Activated CD4-positive, alpha-beta memory T cell treated with anti-CD3 and anti-CD28 coated beads for 36 hours (primary cell): ENCODE results near the gene PPAT. TPM values are rescaled to one million over a fixed set of nuclear protein-coding genes. Genes with fewer than 3 reads are reported as not detected.
"Not testable (repeated sequence)": the region's sequence is repeated elsewhere in the genome, so short reads cannot be mapped to it uniquely, and the experiment has no call there.

Experiments
- CTCF ChIA-PET: fragments of 350-600 bp; sonication (Branson Sonifier 250); formaldehyde crosslinking; loops from one replicate; lab custom pipeline; 2021; ENCODE audit warnings: antibody characterized with exemption, inconsistent platforms; lab: Charles Lee
- POLR2A ChIA-PET: fragments of 350-600 bp; sonication (Branson Sonifier 250); formaldehyde crosslinking; loops from one replicate; lab custom pipeline; 2021; ENCODE audit warnings: antibody characterized with exemption; lab: Charles Lee
- DNase-seq: peaks from one replicate; pipeline ENCODE4 v3.0.0-alpha.2; 2020
- H3K27ac Mint-ChIP-seq: one replicate; pipeline ENCODE4 v1.8.0; 2021; ENCODE audit warnings: mixed read lengths
- H3K27me3 Mint-ChIP-seq: one replicate; pipeline ENCODE4 v1.8.0; 2021; ENCODE audit warnings: mixed read lengths
- H3K36me3 Mint-ChIP-seq: one replicate; pipeline ENCODE4 v1.8.0; 2021; ENCODE audit warnings: mixed read lengths
- H3K4me1 Mint-ChIP-seq: one replicate; pipeline ENCODE4 v1.8.0; 2021; ENCODE audit warnings: low read depth, mixed read lengths
- H3K4me3 Mint-ChIP-seq: one replicate; pipeline ENCODE4 v1.8.0; 2021; ENCODE audit warnings: mild to moderate bottlenecking, mixed read lengths
- H3K9me3 Mint-ChIP-seq: one replicate; pipeline ENCODE4 v1.8.0; 2021; ENCODE audit warnings: mixed read lengths
- intact Hi-C: fragments of 100-400 bp; cut with micrococcal nuclease; formaldehyde crosslinking; loops from one replicate; pipeline ENCODE4 v1.15.1; 2023
- total RNA-seq, 2 experiments: library from RNA; stranded (reverse); gene quantifications; one replicate each; pipeline ENCODE4 v1.2.3, GENCODE V29; 2021

The PPAT gene
- total RNA-seq, 2 experiments from 2014 or later, result 34.4 to 37.7 TPM

DNA sequence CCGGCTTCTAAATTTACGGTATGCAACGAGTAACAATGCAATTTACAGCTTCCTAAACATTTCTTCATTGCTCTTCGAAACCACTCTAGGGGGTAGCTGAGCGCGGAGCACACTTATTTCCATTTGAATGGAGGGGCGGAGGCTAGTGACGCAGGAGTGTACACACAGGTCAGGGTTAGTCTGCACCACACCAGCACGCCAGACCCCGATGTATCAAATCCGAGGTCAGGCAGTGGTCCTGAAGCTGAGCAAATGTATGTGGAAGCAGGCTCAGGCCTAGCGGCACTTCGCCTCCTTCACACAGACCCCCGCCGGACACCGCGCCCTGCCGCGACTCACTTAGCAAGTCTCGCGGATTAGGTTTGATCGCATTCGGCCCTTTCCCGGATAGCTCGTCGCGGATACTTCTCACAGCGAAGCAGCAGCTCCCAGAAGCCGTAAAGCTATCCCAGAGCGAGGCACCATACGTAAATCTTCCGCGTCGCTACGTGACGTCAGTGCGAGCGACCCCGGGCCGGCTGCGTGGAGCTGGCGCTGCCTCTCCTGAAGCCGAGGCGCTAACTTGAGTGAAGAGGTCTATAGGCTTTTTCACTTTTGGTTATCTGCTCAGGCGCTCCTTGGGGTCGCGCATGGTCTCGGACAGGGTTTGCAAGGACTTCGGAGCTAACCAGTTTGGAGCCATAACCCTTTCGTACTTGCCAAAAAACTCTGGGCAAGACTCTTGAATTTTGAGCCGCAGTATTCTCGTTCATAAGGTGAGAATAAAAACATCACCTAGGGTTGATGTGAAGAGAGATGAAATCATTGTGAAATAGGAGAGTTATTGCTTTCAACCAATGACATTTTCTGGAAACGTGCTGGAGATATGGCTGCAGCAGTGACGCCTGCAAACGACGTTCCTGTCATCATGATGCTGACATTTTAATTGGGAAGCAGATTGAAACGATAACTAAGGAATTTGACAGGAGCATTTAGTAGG lies 48.1 kb downstream of the PPAT start, which contains the start of gene AASDH:
Gene AASDH, minus strand, starts transcription at position 469 of the 979 bp plus-strand sequence. CDS start 3,192 bp downstream, outside the sequence.
- H3K27ac Mint-ChIP-seq, result peak within 1 kb of the TSS; percentile 99
- H3K4me1 Mint-ChIP-seq, result peaks cover 30% of the 10 kb centered on the region
- peak; percentile 97 for DNase-seq
- H3K36me3 Mint-ChIP-seq, result peaks cover 12% of the 10 kb centered on the region
- ChIA-PET POLR2A (interaction anchor here (0.5 to 2.6 kb wide), 14 partner anchors 9 to 591 kb away, joined by 3 to 75 read pairs (median 6); partner anchors contain the start of genes CEP135, NOA1, PAICS and POLR2B), CTCF (interaction anchor here (0.5 to 2.0 kb wide), 6 partner anchors 35 to 522 kb away, joined by 3 to 16 read pairs (median 6); partner anchors contain the start of genes CEP135, PAICS and PPAT)
- no peaks in the 10 kb centered on the region for H3K27me3 Mint-ChIP-seq
- H3K9me3 Mint-ChIP-seq, result no peaks in the 10 kb centered on the region
- intact Hi-C loops, result loop anchor here (1.0 to 5.0 kb wide), 6 partner anchors 48 to 589 kb away; partner anchors contain the start of genes CEP135, HOPX, NOA1 and PPAT
- H3K4me3 Mint-ChIP-seq, result peak within 1 kb of the TSS; percentile 93

DNA sequence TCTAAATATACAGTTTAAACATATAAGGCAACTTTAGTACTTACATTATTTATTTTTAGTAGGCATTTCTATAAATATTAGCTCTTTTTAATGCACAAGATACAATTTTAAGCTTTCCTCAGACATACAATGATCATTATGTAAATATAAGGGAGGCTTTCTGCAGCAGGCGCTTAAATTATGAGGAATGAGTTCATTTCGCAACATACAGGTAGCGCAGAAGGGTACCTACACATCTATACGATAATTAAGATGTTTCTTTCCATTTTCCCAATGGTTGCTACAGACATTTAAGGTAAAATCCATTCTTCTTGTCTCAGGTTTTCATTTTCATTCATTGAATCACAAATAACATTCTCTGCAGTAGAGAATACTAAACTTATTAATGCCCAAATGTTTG lies 49.3 kb downstream of the PPAT start:
- DNase-seq, result no peak
- peaks cover 10% of the 10 kb centered on the region for H3K36me3 Mint-ChIP-seq
- no peaks in the 10 kb centered on the region for H3K27me3 Mint-ChIP-seq
- CTCF ChIA-PET, result interaction anchor here (1.8 kb wide), 1 partner anchor 450 kb away, joined by 9 read pairs; no protein-coding TSS in a partner anchor
- peak overlapping the region; percentile 93 for H3K4me3 Mint-ChIP-seq
- H3K4me1 Mint-ChIP-seq, result peaks cover 28% of the 10 kb centered on the region
- intact Hi-C loops, result loop anchor here (2.0 to 5.0 kb wide), 3 partner anchors 296 to 591 kb away; partner anchors contain the start of genes HOPX, NOA1 and REST
- no peaks in the 10 kb centered on the region for H3K9me3 Mint-ChIP-seq
- peak overlapping the region; percentile 62 for H3K27ac Mint-ChIP-seq
- POLR2A ChIA-PET, result interaction anchor here (1.7 to 2.6 kb wide), 5 partner anchors 37 to 592 kb away, joined by 3 to 75 read pairs (median 19); partner anchors contain the start of genes CEP135, NOA1, PAICS and POLR2B

DNA sequence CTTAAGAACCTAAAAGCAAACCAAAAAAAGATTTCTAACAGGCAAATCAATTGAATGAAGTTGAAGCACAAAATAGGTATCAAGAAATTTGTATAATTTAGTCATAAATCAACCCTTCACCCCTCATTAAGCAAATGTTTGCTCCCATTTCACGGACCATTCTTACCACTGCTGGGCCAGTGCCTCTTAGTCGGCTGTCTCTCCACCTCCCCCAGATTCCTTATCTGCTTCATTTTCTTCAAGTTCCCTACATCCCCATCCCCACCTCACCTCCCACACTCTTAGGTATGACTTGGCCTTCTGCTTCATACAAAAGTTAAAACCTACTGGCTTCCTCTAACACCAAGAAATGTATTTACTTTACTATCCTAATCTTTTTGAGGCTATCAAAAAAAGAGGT lies 60.0 kb downstream of the PPAT start:
- ChIA-PET POLR2A (interaction anchor here (1.1 kb wide), 1 partner anchor 12 kb away, joined by 4 read pairs; the partner anchor contains the start of gene AASDH), CTCF (no interaction called here)
- H3K27me3 Mint-ChIP-seq, result no peaks in the 10 kb centered on the region
- peaks cover 4% of the 10 kb centered on the region for H3K36me3 Mint-ChIP-seq
- H3K27ac Mint-ChIP-seq, result no peak overlapping the region
- DNase-seq, result no peak
- no peaks in the 10 kb centered on the region for H3K9me3 Mint-ChIP-seq
- H3K4me3 Mint-ChIP-seq, result no peak overlapping the region
- no peaks in the 10 kb centered on the region for H3K4me1 Mint-ChIP-seq
- intact Hi-C loops, result no loop called here

DNA sequence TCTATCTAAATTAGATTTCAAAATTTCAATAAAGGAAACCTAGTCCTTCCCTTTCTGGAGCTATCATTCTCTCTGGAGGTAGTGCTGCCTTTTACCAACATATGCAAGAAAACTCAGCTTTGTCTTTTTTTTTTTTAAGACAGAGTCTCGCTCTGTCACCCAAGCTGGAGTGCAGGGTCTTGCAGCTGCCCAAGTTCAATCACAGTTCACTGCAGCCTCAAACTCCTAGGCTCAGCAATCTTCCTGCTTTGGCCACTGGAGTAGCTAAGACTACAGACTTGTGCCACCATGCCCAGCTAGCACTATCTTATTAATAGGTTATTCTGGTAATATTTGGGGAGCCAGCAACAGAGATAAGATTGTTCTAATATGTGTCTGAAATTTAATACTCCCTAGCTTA lies 60.5 kb downstream of the PPAT start:
- H3K4me1 Mint-ChIP-seq, result no peaks in the 10 kb centered on the region
- DNase-seq, result no peak
- H3K27ac Mint-ChIP-seq, result no peak overlapping the region
- ChIA-PET CTCF (no interaction called here), POLR2A (interaction anchor here (1.1 kb wide), 1 partner anchor 12 kb away, joined by 4 read pairs; the partner anchor contains the start of gene AASDH)
- no peaks in the 10 kb centered on the region for H3K27me3 Mint-ChIP-seq
- H3K36me3 Mint-ChIP-seq, result peaks cover 4% of the 10 kb centered on the region
- intact Hi-C loops, result no loop called here
- H3K9me3 Mint-ChIP-seq, result no peaks in the 10 kb centered on the region
- H3K4me3 Mint-ChIP-seq, result no peak overlapping the region

DNA sequence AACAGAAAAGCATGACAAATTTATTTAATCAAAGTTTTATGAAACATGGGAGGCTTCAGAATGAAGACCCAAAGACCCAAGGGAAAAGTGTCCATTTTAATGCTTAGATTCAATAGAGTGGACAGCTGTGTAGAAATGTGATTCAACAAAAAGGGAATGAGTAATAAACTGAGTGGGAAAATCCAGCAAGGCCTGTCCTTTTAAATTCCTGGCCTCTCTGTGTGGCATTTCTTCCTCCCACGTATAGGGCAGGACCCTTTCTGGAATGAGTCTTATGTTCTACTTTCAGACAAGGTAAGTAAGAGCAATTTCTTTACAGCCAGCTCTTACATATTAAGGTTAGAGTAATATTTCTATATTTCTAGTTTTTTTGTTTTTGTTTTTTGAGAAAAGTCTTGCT lies 62.6 kb downstream of the PPAT start:
- no peak overlapping the region for H3K4me3 Mint-ChIP-seq
- no peaks in the 10 kb centered on the region for H3K9me3 Mint-ChIP-seq
- H3K4me1 Mint-ChIP-seq, result no peaks in the 10 kb centered on the region
- intact Hi-C loops, result no loop called here
- peaks cover 18% of the 10 kb centered on the region for H3K36me3 Mint-ChIP-seq
- DNase-seq, result no peak
- H3K27me3 Mint-ChIP-seq, result no peaks in the 10 kb centered on the region
- POLR2A ChIA-PET, result no interaction called here
- no peak overlapping the region for H3K27ac Mint-ChIP-seq
- CTCF ChIA-PET, result no interaction called here

DNA sequence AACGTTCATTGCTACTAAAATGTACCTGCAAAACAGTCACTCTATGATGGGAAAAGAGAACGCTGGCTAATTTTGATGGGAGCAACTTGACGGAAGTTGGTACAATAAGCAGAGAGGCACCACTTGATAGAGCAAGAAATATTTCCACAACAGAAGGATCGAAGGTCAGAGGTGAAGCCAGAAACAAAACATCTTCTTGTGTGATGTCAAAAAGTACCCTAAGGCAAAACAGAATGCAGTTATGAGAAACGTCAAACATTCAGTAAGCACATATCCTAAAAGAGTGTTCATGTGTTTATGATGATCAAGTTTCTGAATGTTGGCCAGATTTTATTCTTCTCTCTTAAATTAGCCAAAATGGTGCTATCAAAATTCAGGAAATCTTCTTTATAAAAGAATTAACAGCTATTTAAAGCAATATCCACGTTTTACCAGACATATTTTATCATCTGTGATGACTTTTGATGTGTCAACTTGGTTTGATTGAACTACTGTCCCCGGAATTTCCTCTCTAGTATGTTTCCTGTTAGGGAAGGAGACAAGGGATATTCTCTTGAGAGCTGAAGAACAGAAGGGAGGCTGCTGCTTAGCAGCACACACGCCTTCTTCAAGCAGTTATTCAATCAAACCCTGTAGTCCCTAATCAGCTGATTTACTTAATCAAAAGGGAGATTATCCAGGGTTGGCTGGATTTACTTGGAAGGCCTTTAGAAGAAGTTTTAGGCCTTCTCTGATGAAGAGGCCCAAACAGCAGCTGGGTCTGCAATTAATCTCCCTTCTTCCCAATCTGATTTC lies 63.8 kb downstream of the PPAT start:
- POLR2A ChIA-PET, result no interaction called here
- CTCF ChIA-PET, result interaction anchor here (1.3 kb wide), 1 partner anchor 52 kb away, joined by 3 read pairs; no protein-coding TSS in a partner anchor
- peaks cover 18% of the 10 kb centered on the region for H3K36me3 Mint-ChIP-seq
- no peak overlapping the region for H3K4me3 Mint-ChIP-seq
- no peaks in the 10 kb centered on the region for H3K27me3 Mint-ChIP-seq
- no peak overlapping the region for H3K27ac Mint-ChIP-seq
- H3K4me1 Mint-ChIP-seq, result no peaks in the 10 kb centered on the region
- intact Hi-C loops, result no loop called here
- DNase-seq, result no peak
- no peaks in the 10 kb centered on the region for H3K9me3 Mint-ChIP-seq

DNA sequence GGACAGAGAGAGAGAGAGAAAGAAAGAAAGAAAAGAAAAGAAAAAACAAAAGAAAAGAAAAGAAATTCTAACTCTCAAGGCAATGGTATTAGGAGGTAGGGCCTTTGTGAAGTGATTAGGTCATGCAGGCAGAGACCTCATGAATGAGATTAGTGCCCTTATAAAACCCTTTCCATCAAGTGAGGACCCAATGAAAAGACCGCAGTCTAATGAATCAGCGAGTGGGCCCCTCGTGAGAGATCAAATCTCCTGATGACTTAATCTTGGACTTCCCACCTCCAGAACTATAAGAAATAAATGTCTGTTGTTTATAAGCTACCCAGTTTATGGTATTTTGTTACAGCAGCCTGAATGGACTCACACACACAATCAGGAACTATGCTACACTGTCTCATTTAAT lies 65.0 kb downstream of the PPAT start:
- Mint-ChIP-seq H3K4me3 (no peak overlapping the region), H3K9me3 (peaks cover 2% of the 10 kb centered on the region), H3K27me3 (no peaks in the 10 kb centered on the region), H3K36me3 (peaks cover 18% of the 10 kb centered on the region), H3K27ac (no peak overlapping the region), H3K4me1 (no peaks in the 10 kb centered on the region)
- intact Hi-C loops, result no loop called here
- ChIA-PET POLR2A (no interaction called here), CTCF (no interaction called here)
- DNase-seq, result no peak

DNA sequence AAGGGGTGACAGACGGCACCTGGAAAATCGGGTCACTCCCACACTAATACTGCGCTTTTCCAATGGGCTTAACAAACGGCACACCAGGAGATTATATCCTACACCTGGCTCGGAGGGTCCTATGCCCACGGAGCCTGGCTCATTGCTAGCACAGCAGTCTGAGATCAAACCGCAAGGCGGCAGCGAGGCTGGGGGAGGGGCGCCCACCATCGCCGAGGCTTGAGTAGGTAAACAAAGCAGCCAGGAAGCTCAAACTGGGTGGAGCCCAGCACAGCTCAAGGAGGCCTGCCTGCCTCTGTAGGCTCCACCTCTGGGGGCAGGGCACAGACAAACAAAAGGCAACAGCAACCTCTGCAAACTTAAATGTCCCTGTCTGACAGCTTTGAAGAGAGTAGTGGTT lies 72.4 kb downstream of the PPAT start:
- POLR2A ChIA-PET, DNase-seq, H3K4me1 Mint-ChIP-seq, H3K27me3 Mint-ChIP-seq, H3K9me3 Mint-ChIP-seq, H3K4me3 Mint-ChIP-seq, H3K27ac Mint-ChIP-seq, CTCF ChIA-PET, intact Hi-C loops: not testable (repeated sequence)
- peaks cover 31% of the 10 kb centered on the region for H3K36me3 Mint-ChIP-seq

DNA sequence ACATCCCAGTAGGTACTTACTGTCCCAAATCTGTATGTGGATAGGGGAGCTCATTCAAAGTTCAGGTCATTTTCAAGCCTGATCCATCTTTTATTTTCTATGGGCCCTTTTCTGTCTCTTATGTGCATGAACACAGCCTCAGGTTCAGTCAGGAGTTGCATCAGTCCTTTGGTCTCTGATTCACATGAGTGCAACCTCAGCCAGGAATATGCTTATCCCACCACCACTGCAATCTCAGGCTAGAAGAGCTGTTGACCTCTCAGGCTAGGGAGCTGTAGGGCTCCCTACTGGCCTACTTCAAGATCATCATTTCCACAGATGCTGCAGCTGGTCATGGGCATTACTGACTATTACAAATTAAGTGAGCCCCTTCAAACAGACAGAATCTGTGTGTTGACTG lies 75.3 kb downstream of the PPAT start:
- Mint-ChIP-seq H3K27ac (no peak overlapping the region), H3K4me1 (no peaks in the 10 kb centered on the region), H3K27me3 (no peaks in the 10 kb centered on the region), H3K9me3 (no peaks in the 10 kb centered on the region), H3K4me3 (no peak overlapping the region), H3K36me3 (peaks cover 27% of the 10 kb centered on the region)
- DNase-seq, result no peak
- CTCF ChIA-PET, result no interaction called here
- POLR2A ChIA-PET, result no interaction called here
- intact Hi-C loops, result no loop called here

DNA sequence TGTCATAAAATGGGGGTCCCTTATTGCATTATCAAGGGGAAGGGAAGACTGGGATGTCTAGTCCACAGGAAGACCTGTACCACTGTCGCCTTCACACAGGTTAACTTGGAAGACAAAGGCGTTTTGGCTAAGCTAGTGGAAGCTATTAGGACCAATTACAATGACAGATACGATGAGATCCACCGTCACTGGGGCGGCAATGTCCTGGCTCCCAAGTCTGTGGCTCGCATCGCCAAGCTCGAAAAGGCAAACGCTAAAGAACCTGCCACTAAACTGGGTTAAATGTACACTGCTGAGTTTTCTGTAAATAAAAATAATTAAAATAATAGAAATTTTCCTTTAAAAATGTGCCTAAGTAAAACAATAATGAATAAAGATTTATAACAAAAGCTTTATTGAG lies 78.8 kb downstream of the PPAT start:
- Mint-ChIP-seq H3K9me3 (no peaks in the 10 kb centered on the region), H3K27ac (no peak overlapping the region), H3K4me1 (no peaks in the 10 kb centered on the region), H3K27me3 (no peaks in the 10 kb centered on the region), H3K4me3 (no peak overlapping the region), H3K36me3 (peaks cover 12% of the 10 kb centered on the region)
- POLR2A ChIA-PET, result no interaction called here
- no peak for DNase-seq
- CTCF ChIA-PET, result no interaction called here
- intact Hi-C loops, result no loop called here

DNA sequence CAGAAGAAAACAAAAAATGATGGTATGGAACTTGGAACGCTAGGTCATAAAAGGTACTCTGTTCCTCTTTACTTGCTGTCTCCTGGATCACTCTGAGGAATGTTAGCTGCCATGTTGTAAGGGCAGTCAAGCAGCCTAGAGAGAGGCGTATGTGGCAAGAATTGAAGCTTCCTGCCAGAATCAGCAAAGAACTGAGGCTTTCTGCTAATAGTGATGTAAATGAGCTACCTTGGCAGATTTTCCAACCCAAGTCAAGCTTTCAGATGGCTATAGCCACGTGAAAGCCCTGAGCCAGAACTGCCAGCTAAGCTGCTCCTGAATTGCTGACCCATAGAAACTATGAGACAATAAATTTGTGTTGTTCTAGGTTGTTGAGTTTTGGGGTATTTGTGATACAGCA lies 86.8 kb downstream of the PPAT start:
- no peaks in the 10 kb centered on the region for H3K27me3 Mint-ChIP-seq
- POLR2A ChIA-PET, result no interaction called here
- DNase-seq, result no peak
- CTCF ChIA-PET, result no interaction called here
- no peak overlapping the region for H3K4me3 Mint-ChIP-seq
- no peak overlapping the region for H3K27ac Mint-ChIP-seq
- intact Hi-C loops, result no loop called here
- no peaks in the 10 kb centered on the region for H3K4me1 Mint-ChIP-seq
- peaks cover 11% of the 10 kb centered on the region for H3K36me3 Mint-ChIP-seq
- no peaks in the 10 kb centered on the region for H3K9me3 Mint-ChIP-seq
